ENCODE measurements around the gene ZC2HC1B.

Gene ZC2HC1B

DNA sequence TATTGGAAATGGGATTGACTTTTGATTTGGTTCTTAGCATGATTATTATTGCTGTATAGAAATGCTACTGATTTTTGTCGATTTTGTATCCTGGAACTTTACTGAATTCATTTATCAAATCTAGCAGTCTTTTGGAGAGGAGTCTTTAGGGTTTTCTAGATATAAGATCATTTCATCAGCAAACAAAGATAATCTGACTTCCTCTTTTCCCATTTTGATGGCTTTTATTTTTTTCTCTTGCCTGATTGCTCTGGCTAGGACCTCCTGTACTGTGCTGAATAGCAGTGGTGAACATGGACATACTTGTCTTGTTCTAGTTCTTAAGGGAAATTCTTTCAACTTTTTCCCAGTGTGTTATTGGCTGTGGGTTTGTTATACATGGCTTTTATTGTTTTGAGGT lies 64.6 kb downstream of the ZC2HC1B start:
- in situ Hi-C loops (cut with MboI; ENCODE audit: low sequenced_read_pairs, unreplicated experiment) = no loop called here
- DNase-seq (ENCODE audit: low spot score) = no peak
- TF ChIP-seq, protein P1, sequence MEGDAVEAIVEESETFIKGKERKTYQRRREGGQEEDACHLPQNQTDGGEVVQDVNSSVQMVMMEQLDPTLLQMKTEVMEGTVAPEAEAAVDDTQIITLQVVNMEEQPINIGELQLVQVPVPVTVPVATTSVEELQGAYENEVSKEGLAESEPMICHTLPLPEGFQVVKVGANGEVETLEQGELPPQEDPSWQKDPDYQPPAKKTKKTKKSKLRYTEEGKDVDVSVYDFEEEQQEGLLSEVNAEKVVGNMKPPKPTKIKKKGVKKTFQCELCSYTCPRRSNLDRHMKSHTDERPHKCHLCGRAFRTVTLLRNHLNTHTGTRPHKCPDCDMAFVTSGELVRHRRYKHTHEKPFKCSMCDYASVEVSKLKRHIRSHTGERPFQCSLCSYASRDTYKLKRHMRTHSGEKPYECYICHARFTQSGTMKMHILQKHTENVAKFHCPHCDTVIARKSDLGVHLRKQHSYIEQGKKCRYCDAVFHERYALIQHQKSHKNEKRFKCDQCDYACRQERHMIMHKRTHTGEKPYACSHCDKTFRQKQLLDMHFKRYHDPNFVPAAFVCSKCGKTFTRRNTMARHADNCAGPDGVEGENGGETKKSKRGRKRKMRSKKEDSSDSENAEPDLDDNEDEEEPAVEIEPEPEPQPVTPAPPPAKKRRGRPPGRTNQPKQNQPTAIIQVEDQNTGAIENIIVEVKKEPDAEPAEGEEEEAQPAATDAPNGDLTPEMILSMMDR (IDR thresholded peaks at IDR 0.05; ENCODE audit: borderline replicate concordance, control extremely low read depth, extremely low read depth, insufficient read depth, missing control alignments) = no peak

DNA sequence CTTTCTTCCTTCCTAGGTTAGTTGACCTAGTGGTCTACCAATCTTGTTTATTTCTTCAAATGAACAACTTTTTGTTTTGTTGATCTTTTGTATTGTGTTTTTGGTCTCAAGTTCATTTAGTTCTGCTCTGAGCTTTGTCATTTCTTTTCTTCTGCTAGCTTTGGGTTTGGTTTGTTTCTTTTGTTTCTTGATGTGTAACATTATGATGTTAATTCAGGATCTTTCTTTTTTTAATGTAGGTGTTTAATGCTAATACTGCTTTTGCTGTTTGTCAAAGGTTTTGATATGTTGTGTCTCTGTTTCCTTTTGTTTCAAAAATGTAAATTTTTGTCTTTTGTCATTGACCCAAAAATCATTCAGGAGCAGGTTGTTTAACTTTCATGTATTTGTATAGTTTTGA lies 65.7 kb downstream of the ZC2HC1B start:
- TF ChIP-seq, protein P1 (IDR thresholded peaks at IDR 0.05; ENCODE audit: borderline replicate concordance, control extremely low read depth, extremely low read depth, insufficient read depth, missing control alignments) = no peak
- in situ Hi-C loops (cut with MboI; ENCODE audit: low sequenced_read_pairs, unreplicated experiment) = no loop called here
- DNase-seq (ENCODE audit: low spot score) = no peak

DNA sequence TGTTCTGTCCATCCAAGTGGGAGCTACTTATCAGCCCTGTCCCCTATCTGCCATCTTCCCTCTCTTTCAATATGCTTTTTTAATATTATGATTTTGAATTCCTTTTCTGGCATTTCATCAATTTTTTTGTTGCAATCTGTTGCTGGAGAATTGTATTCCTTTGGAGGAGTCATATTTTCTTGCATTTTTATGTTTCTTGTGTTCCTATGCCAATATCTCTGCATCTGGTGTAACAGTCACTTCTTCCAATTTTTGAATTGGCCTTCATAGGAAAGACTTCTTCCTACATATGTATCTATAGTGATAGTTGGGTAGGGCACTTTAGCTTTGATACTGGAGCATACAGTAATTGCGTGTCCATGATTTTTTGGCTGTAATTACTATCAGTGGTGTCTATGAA lies 70.1 kb downstream of the ZC2HC1B start:
- TF ChIP-seq, protein P1 (IDR thresholded peaks at IDR 0.05; ENCODE audit: borderline replicate concordance, control extremely low read depth, extremely low read depth, insufficient read depth, missing control alignments) = no peak
- DNase-seq (ENCODE audit: low spot score) = no peak
- in situ Hi-C loops (cut with MboI; ENCODE audit: low sequenced_read_pairs, unreplicated experiment) = no loop called here

DNA sequence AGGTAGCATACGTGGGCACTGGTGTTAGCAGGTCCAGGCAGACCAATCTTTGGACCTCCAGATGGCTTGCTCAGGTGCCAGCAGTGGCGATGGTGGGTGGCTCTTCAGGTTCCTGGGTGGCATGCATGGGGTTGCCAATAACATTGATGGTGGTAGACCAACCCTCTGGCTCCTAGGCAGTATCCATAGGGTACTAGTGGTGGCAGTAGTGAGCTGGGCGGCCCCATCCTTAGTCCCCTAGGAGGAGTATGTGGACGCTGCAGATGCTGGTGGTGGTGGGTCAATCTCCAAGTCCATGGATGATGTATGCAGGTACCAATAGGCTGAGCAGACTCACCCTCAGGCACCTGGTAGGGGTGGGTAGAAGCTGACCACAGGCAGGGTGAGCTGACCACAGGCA lies 70.6 kb downstream of the ZC2HC1B start:
- in situ Hi-C loops (cut with MboI; ENCODE audit: low sequenced_read_pairs, unreplicated experiment) = no loop called here
- TF ChIP-seq, protein P1 (IDR thresholded peaks at IDR 0.05; ENCODE audit: borderline replicate concordance, control extremely low read depth, extremely low read depth, insufficient read depth, missing control alignments) = no peak
- DNase-seq (ENCODE audit: low spot score) = no peak

DNA sequence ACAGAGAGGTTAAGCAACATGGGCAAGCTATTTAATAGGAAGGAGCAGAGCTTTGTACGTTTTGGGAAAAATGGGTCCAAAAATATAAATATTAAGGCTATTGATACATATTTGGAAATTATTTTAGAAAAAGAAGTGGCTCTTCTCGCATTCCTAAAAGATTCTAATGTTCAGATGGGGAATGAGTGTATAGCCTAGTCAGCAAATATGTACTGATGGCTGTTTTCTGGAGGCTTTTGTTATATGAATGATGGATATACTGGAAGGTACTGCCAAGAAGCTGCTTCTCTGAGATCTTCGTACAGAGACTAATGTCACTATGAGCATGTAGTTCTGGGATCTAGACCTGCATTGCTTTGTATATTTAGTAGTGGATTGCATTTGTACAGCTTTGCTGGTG lies 72.1 kb downstream of the ZC2HC1B start:
- TF ChIP-seq, protein P1 (IDR thresholded peaks at IDR 0.05; ENCODE audit: borderline replicate concordance, control extremely low read depth, extremely low read depth, insufficient read depth, missing control alignments) = no peak
- no peak for DNase-seq (ENCODE audit: low spot score)
- in situ Hi-C loops (cut with MboI; ENCODE audit: low sequenced_read_pairs, unreplicated experiment) = no loop called here

DNA sequence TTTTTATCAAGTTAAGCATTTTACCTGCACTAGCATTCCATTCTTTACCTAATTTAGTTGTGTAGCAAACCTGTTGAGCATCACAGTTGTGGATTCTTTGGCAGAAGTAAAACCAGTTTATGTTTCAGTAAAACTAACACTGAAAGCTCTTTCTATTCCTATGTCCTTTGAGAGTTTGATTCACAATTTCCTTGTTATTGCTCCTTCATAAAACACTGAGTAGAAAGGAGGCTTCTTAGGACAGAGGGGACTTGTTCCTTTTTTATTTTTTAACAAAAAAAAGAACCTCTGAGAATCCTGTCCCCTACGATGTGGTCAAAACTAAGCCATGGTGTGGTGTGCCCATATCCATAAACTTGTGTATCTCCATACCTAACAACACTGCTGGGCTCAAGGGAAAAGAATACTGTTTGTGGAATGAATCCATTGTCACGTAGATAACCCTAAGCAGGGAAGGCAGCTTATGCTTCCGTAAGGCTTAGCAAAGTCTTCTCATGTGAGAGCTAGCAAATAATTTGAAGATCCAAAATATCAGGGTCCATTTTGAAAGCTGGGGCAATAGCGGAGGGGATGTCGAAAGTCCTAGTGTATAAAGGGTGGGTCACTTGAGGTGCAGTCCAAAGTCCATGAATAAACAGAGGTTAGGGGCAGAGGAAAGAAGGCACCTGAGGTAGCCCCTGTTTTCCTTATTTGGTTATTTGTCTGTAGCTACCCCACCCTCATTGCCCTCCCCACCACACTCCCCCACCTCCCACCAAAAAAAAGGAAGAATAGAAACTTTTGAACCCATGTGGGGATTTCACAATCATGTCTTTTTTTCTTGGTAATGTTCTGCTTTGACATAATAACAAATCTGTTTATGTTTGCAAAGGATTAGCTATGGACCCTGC lies 72.7 kb downstream of the ZC2HC1B start:
- DNase-seq (ENCODE audit: low spot score) = no peak
- TF ChIP-seq, protein P1 (IDR thresholded peaks at IDR 0.05; ENCODE audit: borderline replicate concordance, control extremely low read depth, extremely low read depth, insufficient read depth, missing control alignments) = no peak
- in situ Hi-C loops (cut with MboI; ENCODE audit: low sequenced_read_pairs, unreplicated experiment) = no loop called here
